ENCODE measurements around the gene ARMC3. TPM values are rescaled to one million over a fixed set of nuclear protein-coding genes. Genes with fewer than 3 reads are reported as not detected.

Gene ARMC3
- total and polyA plus RNA-seq, 9 of the 15 experiments (the other 6 are each of a cell fraction or from before 2014, with no cell fraction given), result 0.33 to 1.1 (median 0.62) TPM

- intact Hi-C loops (cut with micrococcal nuclease) (no loop called here), in situ Hi-C loops (cut with MboI) (no loop called here)
- H3K27me3 ChIP-seq (ENCODE audit: control insufficient read depth in 2 of 2, insufficient read depth in 2 of 2, low read length in 2 of 2), result no peaks in the 10 kb centered on the region
- peaks cover 0 to 4% of the 10 kb centered on the region in 2 experiments; a peak in 1 of 5 replicates for H3K4me1 ChIP-seq (replicated peaks in 1 of 2; ENCODE audit: control insufficient read depth in 2 of 2, insufficient read depth in 2 of 2, low read length in 2 of 2)
- H2AFZ ChIP-seq (ENCODE audit: low read depth, low read length), result no peak overlapping the region
- H3K9me3 ChIP-seq (replicated peaks; ENCODE audit: control insufficient read depth, insufficient read depth, low read depth, low read length), result no peaks in the 10 kb centered on the region
- DNase-seq (ENCODE audit: extremely low read depth in 1 of 4, low spot score in 3 of 4), result no peak
- 72% methylated on average over 1 of the region's 1 CpG for WGBS (ENCODE audit: insufficient coverage, low coverage, missing lambda C conversion rate)
- H3K9me1 ChIP-seq (ENCODE audit: control insufficient read depth, insufficient read depth, low read length), result no peaks in the 10 kb centered on the region
- H3K9ac ChIP-seq (ENCODE audit: insufficient read depth in 1 of 2, low read depth in 2 of 2, low read length in 2 of 2), result no peak overlapping the region
- ATAC-seq, result no peak
- no peak overlapping the region for H3K4me3 ChIP-seq
- no peak overlapping the region for H3K4me2 ChIP-seq (ENCODE audit: insufficient read depth, low read length)
- FAIRE-seq, result no peak
- H3K79me2 ChIP-seq (ENCODE audit: control insufficient read depth, insufficient read depth, low read length), result no peaks in the 10 kb centered on the region
- H3K27ac ChIP-seq (ENCODE audit: extremely low read depth, low read depth, low read length), result no peak overlapping the region
- H3K36me3 ChIP-seq (ENCODE audit: control insufficient read depth, insufficient read depth, low read length), result no peaks in the 10 kb centered on the region
- ChIA-PET CTCF (ENCODE audit: low intra/inter-chr PET ratio) (no interaction called here), POLR2A (no interaction called here)
- no TSS peak for BruUV-seq (replicated peaks)
- TF ChIP-seq ELK1 (CRISPR knock-in tag; IDR thresholded peaks at IDR 0.05), result no peak
- TF ChIP-seq RB1 (IDR thresholded peaks at IDR 0.05; ENCODE audit: low read depth), result no peak
- no peak for TF ChIP-seq KLF10 (CRISPR knock-in tag; IDR thresholded peaks at IDR 0.05)
- no peak for TF ChIP-seq FIP1L1 (IDR thresholded peaks at IDR 0.05; ENCODE audit: low read depth, low read length, poor library complexity, severe bottlenecking)
- no peak for TF ChIP-seq RFX5 (IDR thresholded peaks at IDR 0.05; ENCODE audit: low read depth, low read length)
- TF ChIP-seq CBFA2T3 (IDR thresholded peaks at IDR 0.05), result no peak
- no peak for TF ChIP-seq REST (IDR thresholded peaks at IDR 0.05; ENCODE audit: borderline replicate concordance)
- no peak for TF ChIP-seq REST (CRISPR knock-in tag; IDR thresholded peaks at IDR 0.05; ENCODE audit: low read depth)
- TF ChIP-seq ZBTB7A (IDR thresholded peaks at IDR 0.05; ENCODE audit: borderline replicate concordance, control insufficient read depth, low read depth, low read length), result no peak
- TF ChIP-seq TFE3 (CRISPR knock-in tag; IDR thresholded peaks at IDR 0.05), result no peak
- TF ChIP-seq HMGXB4 (CRISPR knock-in tag; IDR thresholded peaks at IDR 0.05), result no peak
- H4K20me1 ChIP-seq (replicated peaks; ENCODE audit: control insufficient read depth, insufficient read depth, low read length), result no peaks in the 10 kb centered on the region
These were observed 35.0 kb downstream of the ARMC3 start for GRCh38 chr10:22962817-22963216.

Measured in K562 (cell line).